B cell (primary cell): ENCODE results near the gene OXER1. TPM values are rescaled to one million over a fixed set of nuclear protein-coding genes. Genes with fewer than 3 reads are reported as not detected.

ENCODE experiments used
- ATAC-seq: fragments of 200-7000 bp; cut with Tn5 transposase; one replicate; pipeline ENCODE4 v1.10.0; 2021; ENCODE audit warnings: low read depth, mild to moderate bottlenecking, moderate number of reproducible peaks, moderate library complexity
- CTCF ChIA-PET: fragments of 350-600 bp; sonication (Branson Sonifier 250); formaldehyde crosslinking; loops from one replicate; lab custom pipeline; 2021; ENCODE audit warnings: antibody characterized with exemption, inconsistent platforms; lab: Charles Lee
- POLR2A ChIA-PET: fragments of 350-600 bp; sonication (Branson Sonifier 250); formaldehyde crosslinking; loops from one replicate; lab custom pipeline; 2021; ENCODE audit warnings: antibody characterized with exemption; lab: Charles Lee
- DNase-seq: peaks from one replicate; pipeline ENCODE4 v3.0.0; 2013
- H2AFZ ChIP-seq: 2 replicates; pipeline ENCODE4 v1.6.1; 2012; ENCODE audit warnings: mild to moderate bottlenecking, low read depth, low read length; ENCODE audit not compliant: insufficient read depth, poor library complexity, severe bottlenecking
- H3K27ac ChIP-seq, 2 donors: 1 replicate in 1 of 2; 2 replicates in 1 of 2; pipeline ENCODE4 v1.5.1; 2012 to 2013; ENCODE audit warnings: low read length in 2 of 2, mild to moderate bottlenecking in 2 of 2, moderate library complexity in 1 of 2
- H3K27me3 ChIP-seq, 4 experiments: fragments of 200-600 bp in 1 of 4; sonication (generic) in 1 of 4; replicated peaks in 1 of 4; 1 replicate in 2 of 4; 2 replicates in 2 of 4; pipeline versions ENCODE4 v1.6.1 to v1.7.0; 2013 to 2016; ENCODE audit warnings: low read length in 3 of 4, mild to moderate bottlenecking in 2 of 4, mixed read lengths in 1 of 4, moderate library complexity in 1 of 4; ENCODE audit not compliant: insufficient read depth in 4 of 4, control insufficient read depth in 3 of 4; ENCODE audit errors: control extremely low read depth in 1 of 4
- H3K36me3 ChIP-seq, 2 experiments: replicated peaks in 1 of 2; 1 replicate in 1 of 2; 2 replicates in 1 of 2; pipeline versions ENCODE4 v1.6.1 to v1.7.1; 2013; ENCODE audit warnings: low read length in 1 of 2; ENCODE audit not compliant: insufficient read depth in 2 of 2, control insufficient read depth in 1 of 2; ENCODE audit errors: control extremely low read depth in 1 of 2, extremely low read depth in 1 of 2
- H3K4me1 ChIP-seq, 2 donors: fragments of 200-600 bp in 1 of 2; sonication (generic) in 1 of 2; 1 replicate in 1 of 2; 2 replicates in 1 of 2; pipeline versions ENCODE4 v1.5.1 to v1.6.1; 2013 to 2017; ENCODE audit warnings: low read length in 2 of 2; ENCODE audit not compliant: control insufficient read depth in 2 of 2, insufficient read depth in 2 of 2
- H3K4me2 ChIP-seq: replicated peaks from 2 replicates; pipeline ENCODE3; 2012; ENCODE audit warnings: mild to moderate bottlenecking, low read depth, low read length; ENCODE audit not compliant: poor library complexity, severe bottlenecking
- H3K4me3 ChIP-seq, 5 experiments: fragments of 200-600 bp in 1 of 5; sonication (generic) in 1 of 5; 1 replicate in 3 of 5; 2 replicates in 2 of 5; pipeline versions ENCODE4 v1.5.1 to v1.7.0; 2011 to 2016; ENCODE audit warnings: low read length in 4 of 5, mild to moderate bottlenecking in 4 of 5, low read depth in 2 of 5, control low read depth in 1 of 5, moderate library complexity in 1 of 5; ENCODE audit not compliant: insufficient read depth in 1 of 5; ENCODE audit errors: control extremely low read depth in 1 of 5, extremely low read depth in 1 of 5
- H3K79me2 ChIP-seq: fragments of 200-600 bp; sonication (generic); one replicate; pipeline ENCODE4 v1.6.0; 2016; ENCODE audit warnings: low read length; ENCODE audit not compliant: control insufficient read depth, insufficient read depth
- H3K9ac ChIP-seq: fragments of 200-600 bp; sonication (generic); 2 replicates; pipeline ENCODE4 v1.6.1; 2017; ENCODE audit warnings: mild to moderate bottlenecking, low read length, moderate library complexity
- H3K9me3 ChIP-seq, 3 donors: one replicate each; pipeline versions ENCODE4 v1.6.1 to v1.7.1; 2013; ENCODE audit warnings: low read length in 2 of 3; ENCODE audit not compliant: control insufficient read depth in 2 of 3, insufficient read depth in 1 of 3; ENCODE audit errors: control extremely low read depth in 1 of 3
- H4K20me1 ChIP-seq: 2 replicates; pipeline ENCODE4 v1.6.0; 2012; ENCODE audit warnings: mild to moderate bottlenecking, low read length; ENCODE audit not compliant: insufficient read depth, control insufficient read depth, poor library complexity, severe bottlenecking
- H3K27ac Mint-ChIP-seq: one replicate; pipeline ENCODE4 v1.8.0; 2021; ENCODE audit warnings: mixed read lengths
- H3K27me3 Mint-ChIP-seq: one replicate; pipeline ENCODE4 v1.8.0; 2021; ENCODE audit warnings: mixed read lengths
- H3K4me1 Mint-ChIP-seq: one replicate; pipeline ENCODE4 v1.8.0; 2021; ENCODE audit warnings: mixed read lengths
- H3K4me3 Mint-ChIP-seq: one replicate; pipeline ENCODE4 v1.8.0; 2021; ENCODE audit warnings: mixed read lengths
- H3K9me3 Mint-ChIP-seq: one replicate; pipeline ENCODE4 v1.8.0; 2022; ENCODE audit warnings: mixed read lengths; ENCODE audit not compliant: insufficient read depth
- CTCF ChIP-seq: fragments of 200-600 bp; IDR thresholded peaks from one replicate; pipeline ENCODE4 v1.8.0; 2022; ENCODE audit warnings: antibody characterized with exemption, mild to moderate bottlenecking
- EZH2 ChIP-seq: IDR thresholded peaks from 2 replicates; pipeline ENCODE4 v1.6.1; 2012; ENCODE audit warnings: borderline replicate concordance, low read depth, mild to moderate bottlenecking, moderate library complexity, low read length; ENCODE audit not compliant: insufficient read depth, poor library complexity, severe bottlenecking
- WGBS: methylation state at CpG from one replicate; pipeline ENCODE4 v1.1.5; 2013; ENCODE audit warnings: missing lambda C conversion rate; ENCODE audit not compliant: insufficient coverage; 5-methylcytosine and 5-hydroxymethylcytosine counted together
- intact Hi-C: fragments of 100-400 bp; cut with micrococcal nuclease; formaldehyde crosslinking; loops from one replicate; pipeline ENCODE4 v1.10.0; 2022
- polyA plus RNA-seq: library from polyadenylated mRNA; depleted of rRNA; stranded (reverse); fragments of >200 nt; gene quantifications from 2 replicates; pipeline ENCODE4 v1.2.3, GENCODE V29; 2012
- total RNA-seq, 2 donors: library from RNA; stranded (reverse); fragments of 120-200 nt in 1 of 2; gene quantifications; 1 replicate in 1 of 2; 2 replicates in 1 of 2; pipeline versions ENCODE4 v1.2.3 to v1.2.4, GENCODE V29; 2013 to 2022

Gene OXER1
- total and polyA plus RNA-seq, 2 donors (not counting 1 experiment from before 2014, with no cell fraction given): 3.2 to 3.3 TPM

GRCh38 chr2:42767080-42767898 lies 3.4 kb upstream of the OXER1 start:
- WGBS: 94% methylated on average over 16 of the region's 16 CpGs
- H3K27me3 Mint-ChIP-seq: no peaks in the 10 kb centered on the region
- Histone ChIP-seq H3K27ac (no peak overlapping the region), H3K9me3 (no peaks in the 10 kb centered on the region), H3K9ac (no peak overlapping the region), H3K36me3 (no peaks in the 10 kb centered on the region), H4K20me1 (no peaks in the 10 kb centered on the region), H3K27me3 (no peaks in the 10 kb centered on the region), H3K4me2 (no peak overlapping the region), H3K79me2 (no peaks in the 10 kb centered on the region), H3K4me3 (no peak overlapping the region), H2AFZ (no peak overlapping the region), H3K4me1 (no peaks in the 10 kb centered on the region)
- peaks cover 1% of the 10 kb centered on the region for H3K4me1 Mint-ChIP-seq
- ATAC-seq (no peak), DNase-seq (no peak)
- H3K27ac Mint-ChIP-seq: peak overlapping the region; percentile 15
- no peak overlapping the region for H3K4me3 Mint-ChIP-seq
- ChIA-PET POLR2A (no interaction called here), CTCF (interaction anchor here (0.9 kb wide), 1 partner anchor 60 kb away, joined by 3 read pairs; no protein-coding TSS in a partner anchor)
- intact Hi-C loops: no loop called here
- H3K9me3 Mint-ChIP-seq: no peaks in the 10 kb centered on the region
- TF ChIP-seq CTCF: no peak
- no peak for TF ChIP-seq EZH2

GRCh38 chr2:42765686-42766085 lies 1.8 kb upstream of the OXER1 start:
- H3K36me3 ChIP-seq: no peaks in the 10 kb centered on the region
- no peaks in the 10 kb centered on the region for H3K9me3 Mint-ChIP-seq
- TF ChIP-seq CTCF (no peak), EZH2 (no peak)
- DNase-seq: no peak
- intact Hi-C loops: no loop called here
- CTCF ChIA-PET: interaction anchor here (0.8 kb wide), 1 partner anchor 13 kb away, joined by 4 read pairs; no protein-coding TSS in a partner anchor
- H3K27ac Mint-ChIP-seq: no peak overlapping the region
- POLR2A ChIA-PET: no interaction called here
- H2AFZ ChIP-seq: no peak overlapping the region
- no peak for ATAC-seq
- H3K27ac ChIP-seq: no peak overlapping the region
- no peak overlapping the region for H3K4me3 Mint-ChIP-seq
- no peaks in the 10 kb centered on the region for H3K4me1 ChIP-seq
- no peaks in the 10 kb centered on the region for H3K9me3 ChIP-seq
- H3K27me3 ChIP-seq: no peaks in the 10 kb centered on the region
- H3K4me3 ChIP-seq: no peak overlapping the region
- no peaks in the 10 kb centered on the region for H3K27me3 Mint-ChIP-seq
- no peaks in the 10 kb centered on the region for H3K79me2 ChIP-seq
- H3K4me2 ChIP-seq: no peak overlapping the region
- WGBS: 100% methylated on average over 8 of the region's 9 CpGs
- H4K20me1 ChIP-seq: no peaks in the 10 kb centered on the region
- H3K4me1 Mint-ChIP-seq: peaks cover 1% of the 10 kb centered on the region
- no peak overlapping the region for H3K9ac ChIP-seq
